HG02623 (cell line): Measurements from ENCODE around the gene DHRS12.

Experiments
- ATAC-seq: cut with Tn5 transposase; IDR thresholded peaks from one replicate; pipeline ENCODE4 v1.9.1; 2021; ENCODE audit warnings: moderate library complexity; ENCODE audit not compliant: unreplicated experiment

DHRS12 gene

GRCh38 chr13:51803422-51804294 is at the start of gene DHRS12:
Gene DHRS12, minus strand, starts transcription at chr13:51804163. Its CDS starts 4,504 bp downstream, at chr13:51799659.
- ATAC-seq: peak; percentile 88

GRCh38 chr13:51849145-51850101 is 45.5 kb upstream of the DHRS12 start:
- ATAC-seq: no peak

- no peak for ATAC-seq
These were observed 44.7 kb upstream of the DHRS12 start for GRCh38 chr13:51848674-51849073.

GRCh38 chr13:51846756-51847155 is 42.8 kb upstream of the DHRS12 start:
- no peak for ATAC-seq

- no peak for ATAC-seq
These were observed 41.8 kb upstream of the DHRS12 start for GRCh38 chr13:51845574-51846318.

- ATAC-seq: no peak
These were observed 41.1 kb upstream of the DHRS12 start, which contains the start of gene TMEM272 for GRCh38 chr13:51844862-51845573. Gene TMEM272, minus strand, starts transcription at chr13:51845177. Its CDS starts 6,647 bp downstream, at chr13:51838530.

GRCh38 chr13:51843529-51843928 is 39.6 kb upstream of the DHRS12 start:
- no peak for ATAC-seq

GRCh38 chr13:51841732-51842131 is 37.8 kb upstream of the DHRS12 start:
- ATAC-seq: no peak

GRCh38 chr13:51840917-51841316 is 37.0 kb upstream of the DHRS12 start:
- no peak for ATAC-seq

- no peak for ATAC-seq
These were observed 36.0 kb upstream of the DHRS12 start for GRCh38 chr13:51839711-51840540.

- no peak for ATAC-seq
These were observed 34.4 kb upstream of the DHRS12 start for GRCh38 chr13:51838240-51838846.

GRCh38 chr13:51837016-51837415 is 33.1 kb upstream of the DHRS12 start:
- no peak for ATAC-seq

- ATAC-seq: no peak
These were observed 30.7 kb upstream of the DHRS12 start for GRCh38 chr13:51834581-51835171.

GRCh38 chr13:51833980-51834379 is 30.0 kb upstream of the DHRS12 start:
- ATAC-seq: no peak

- peak; percentile 76 for ATAC-seq
These were observed 28.6 kb upstream of the DHRS12 start for GRCh38 chr13:51832471-51833152.

- ATAC-seq: no peak
These were observed 27.6 kb upstream of the DHRS12 start for GRCh38 chr13:51831519-51831918.

GRCh38 chr13:51829568-51829899 is 25.6 kb upstream of the DHRS12 start:
- no peak for ATAC-seq
